GM12872 (cell line): Measurements from ENCODE around the gene PCF11.

Experiments used
- CTCF ChIP-seq: IDR thresholded peaks from 3 replicates; pipeline ENCODE4 v1.5.1; 2011; ENCODE audit warnings: low read depth, mild to moderate bottlenecking, low read length, moderate library complexity; ENCODE audit not compliant: insufficient read depth

Gene PCF11

GRCh38 chr11:83139310-83139709 lies 17.6 kb upstream of the PCF11 start:
- no peak for TF ChIP-seq CTCF

- no peak for TF ChIP-seq CTCF
Measured at GRCh38 chr11:83140691-83141455, 16.1 kb upstream of the PCF11 start.

GRCh38 chr11:83147895-83148294 lies 9.0 kb upstream of the PCF11 start:
- TF ChIP-seq CTCF, result no peak

GRCh38 chr11:83150450-83150849 lies 6.5 kb upstream of the PCF11 start:
- TF ChIP-seq CTCF, result no peak

GRCh38 chr11:83151274-83151977 lies 5.5 kb upstream of the PCF11 start:
- no peak for TF ChIP-seq CTCF

GRCh38 chr11:83152264-83152663 lies 4.7 kb upstream of the PCF11 start:
- no peak for TF ChIP-seq CTCF

GRCh38 chr11:83153764-83154163 lies 3.2 kb upstream of the PCF11 start:
- no peak for TF ChIP-seq CTCF
